ENCODE results near the gene PTMS. TPM values are rescaled to one million over a fixed set of nuclear protein-coding genes. Genes with fewer than 3 reads are reported as not detected.

Gene PTMS
- total and polyA plus RNA-seq, 9 of the 15 experiments (the other 6 are each of a cell fraction or from before 2014, with no cell fraction given), result 5.1 to 287 (median 78.5) TPM

DNA sequence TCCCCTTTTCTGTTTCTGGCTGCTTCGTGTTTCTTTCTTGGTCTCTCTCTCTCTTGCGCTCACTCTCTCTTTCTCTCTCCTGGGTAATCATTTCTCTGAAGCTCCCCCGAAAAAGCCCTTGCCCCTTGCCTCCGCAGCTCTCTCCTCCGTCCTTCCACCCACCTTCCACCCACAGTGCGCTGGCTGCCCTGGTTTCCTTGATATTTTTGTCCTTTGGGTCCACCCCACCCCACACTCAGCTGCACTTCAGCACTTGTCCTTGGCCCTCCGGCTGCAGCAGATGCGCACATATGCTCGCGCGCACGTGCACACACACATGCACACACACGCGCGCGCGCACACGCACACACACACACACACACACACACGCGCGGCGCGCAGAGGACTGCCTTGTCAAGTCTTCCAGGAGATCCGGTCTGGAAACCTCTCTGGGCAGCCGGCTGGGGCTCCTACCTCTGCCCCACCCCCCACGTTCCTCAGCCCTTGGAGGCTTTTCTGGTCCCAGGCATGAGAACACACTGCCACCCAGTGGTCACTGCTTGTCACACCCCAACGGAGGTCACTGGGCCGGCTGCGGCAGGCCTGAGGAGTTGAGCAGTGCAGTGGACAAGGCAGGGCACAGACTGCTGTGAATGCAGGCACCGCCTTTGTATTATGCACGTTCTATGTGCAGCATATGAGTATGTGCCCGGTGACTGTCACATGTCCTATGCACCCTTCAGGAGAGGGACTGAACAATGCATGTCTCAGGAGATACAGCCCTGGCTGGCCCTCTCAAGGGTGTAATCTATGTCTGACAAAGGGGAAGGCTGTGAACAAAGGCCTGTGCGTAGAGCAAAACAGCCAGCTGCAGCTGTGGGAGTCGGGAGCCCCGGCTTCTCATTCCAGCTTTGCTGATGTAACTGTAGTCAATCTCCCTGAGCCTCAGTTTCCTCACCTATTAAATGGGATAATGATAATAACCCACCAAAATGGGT is 12.7 kb downstream of the PTMS start (continued):
- TF ChIP-seq, protein P1, sequence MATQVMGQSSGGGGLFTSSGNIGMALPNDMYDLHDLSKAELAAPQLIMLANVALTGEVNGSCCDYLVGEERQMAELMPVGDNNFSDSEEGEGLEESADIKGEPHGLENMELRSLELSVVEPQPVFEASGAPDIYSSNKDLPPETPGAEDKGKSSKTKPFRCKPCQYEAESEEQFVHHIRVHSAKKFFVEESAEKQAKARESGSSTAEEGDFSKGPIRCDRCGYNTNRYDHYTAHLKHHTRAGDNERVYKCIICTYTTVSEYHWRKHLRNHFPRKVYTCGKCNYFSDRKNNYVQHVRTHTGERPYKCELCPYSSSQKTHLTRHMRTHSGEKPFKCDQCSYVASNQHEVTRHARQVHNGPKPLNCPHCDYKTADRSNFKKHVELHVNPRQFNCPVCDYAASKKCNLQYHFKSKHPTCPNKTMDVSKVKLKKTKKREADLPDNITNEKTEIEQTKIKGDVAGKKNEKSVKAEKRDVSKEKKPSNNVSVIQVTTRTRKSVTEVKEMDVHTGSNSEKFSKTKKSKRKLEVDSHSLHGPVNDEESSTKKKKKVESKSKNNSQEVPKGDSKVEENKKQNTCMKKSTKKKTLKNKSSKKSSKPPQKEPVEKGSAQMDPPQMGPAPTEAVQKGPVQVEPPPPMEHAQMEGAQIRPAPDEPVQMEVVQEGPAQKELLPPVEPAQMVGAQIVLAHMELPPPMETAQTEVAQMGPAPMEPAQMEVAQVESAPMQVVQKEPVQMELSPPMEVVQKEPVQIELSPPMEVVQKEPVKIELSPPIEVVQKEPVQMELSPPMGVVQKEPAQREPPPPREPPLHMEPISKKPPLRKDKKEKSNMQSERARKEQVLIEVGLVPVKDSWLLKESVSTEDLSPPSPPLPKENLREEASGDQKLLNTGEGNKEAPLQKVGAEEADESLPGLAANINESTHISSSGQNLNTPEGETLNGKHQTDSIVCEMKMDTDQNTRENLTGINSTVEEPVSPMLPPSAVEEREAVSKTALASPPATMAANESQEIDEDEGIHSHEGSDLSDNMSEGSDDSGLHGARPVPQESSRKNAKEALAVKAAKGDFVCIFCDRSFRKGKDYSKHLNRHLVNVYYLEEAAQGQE (IDR thresholded peaks at IDR 0.05; ENCODE audit: borderline replicate concordance), result peak; percentile 94
- TF ChIP-seq, protein P1 (CRISPR knock-in tag; IDR thresholded peaks at IDR 0.05; ENCODE audit: low read depth), result no peak
- TF ChIP-seq GABPA (tag; conservative IDR thresholded peaks at IDR 0.05; ENCODE audit: low read depth) (no peak), ZBTB11 (CRISPR knock-in tag; IDR thresholded peaks at IDR 0.05) (no peak), ELK1 (CRISPR knock-in tag; IDR thresholded peaks at IDR 0.05) (no peak), GTF2A2 (tag; IDR thresholded peaks at IDR 0.05) (no peak), NFRKB (IDR thresholded peaks at IDR 0.05; ENCODE audit: low read depth) (0 out of 2 replicates have a peak, but pooled peaks have one; percentile 22), SMAD4 (CRISPR knock-in tag; conservative IDR thresholded peaks at IDR 0.05) (peak; percentile 60), RBM14 (IDR thresholded peaks at IDR 0.05; ENCODE audit: borderline replicate concordance, insufficient read depth, low read depth, low read length) (no peak), POLR3A (IDR thresholded peaks at IDR 0.05; ENCODE audit: borderline replicate concordance, extremely low read depth, insufficient read depth, insufficient read length) (no peak), TBP (optimal IDR thresholded peaks at IDR 0.05; ENCODE audit: low read depth, low read length) (no peak), HDAC3 (IDR thresholded peaks at IDR 0.05; ENCODE audit: borderline replicate concordance, partially characterized antibody) (no peak)

All from K562 (cell line).